Measurements from ENCODE around the gene RASD1.
"Not testable (repeated sequence)": the region's sequence is repeated elsewhere in the genome, so short reads cannot be mapped to it uniquely, and the experiment has no call there.

Gene RASD1

DNA sequence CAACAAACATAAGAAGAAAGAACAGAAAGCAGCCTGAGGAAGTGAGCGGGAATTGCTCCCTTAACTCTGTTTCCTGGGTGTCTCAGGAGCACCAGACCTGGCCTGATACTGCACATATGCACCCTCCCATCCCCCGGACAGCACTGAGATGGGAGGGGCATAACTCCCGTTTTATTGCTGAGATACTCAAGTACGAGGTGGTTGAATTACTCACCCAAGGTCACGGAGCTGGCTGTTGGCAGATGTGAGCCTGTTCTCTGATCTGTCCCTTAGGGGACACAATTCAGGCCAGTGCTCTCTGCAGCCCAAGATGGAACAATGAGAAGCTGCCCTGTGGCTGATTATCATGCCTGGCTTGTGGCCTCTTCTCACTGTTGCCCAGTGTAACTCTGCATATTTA, 28.5 kb downstream of the RASD1 start:
- WGBS, 2 donors (ENCODE audit: extremely low coverage in 2 of 2, insufficient read length in 2 of 2, insufficient replicate concordance in 1 of 2): no CpG with 5 or more reads among the region's 5 CpGs
- Histone ChIP-seq H2AFZ (ENCODE audit: low read length) (no peak overlapping the region), H2BK120ac (ENCODE audit: low read depth, low read length) (no peak overlapping the region)

GRCh38 chr17:17467016-17467415, 29.2 kb downstream of the RASD1 start:
- Histone ChIP-seq H3K4ac (ENCODE audit: low read length) (no peak overlapping the region), H2BK120ac (ENCODE audit: low read depth, low read length) (no peak overlapping the region), H2AFZ (ENCODE audit: low read length) (no peak overlapping the region), H3K23ac (ENCODE audit: low read depth, low read length, poor library complexity) (no peak overlapping the region), H2BK5ac (ENCODE audit: low read length) (no peak overlapping the region), H2BK15ac (ENCODE audit: low read length) (no peak overlapping the region), H3K4me3 (ENCODE audit: low read length in 2 of 2) (no peak overlapping the region), H3K36me3 (replicated peaks in 1 of 2; ENCODE audit: control insufficient read depth in 2 of 2, insufficient read depth in 2 of 2, low read length in 2 of 2) (no peaks in the 10 kb centered on the region), H2AK5ac (ENCODE audit: low read depth, low read length) (no peak overlapping the region), H2BK12ac (ENCODE audit: low read length) (no peak overlapping the region), H3K18ac (ENCODE audit: low read length) (no peak overlapping the region), H3K27me3 (ENCODE audit: control insufficient read depth in 3 of 3, insufficient read depth in 3 of 3, low read depth in 1 of 3, low read length in 3 of 3) (peaks cover 0 to 31% (median 0%) of the 10 kb centered on the region in 3 experiments), H4K91ac (ENCODE audit: low read depth, low read length, poor library complexity) (no peak overlapping the region), H3K14ac (ENCODE audit: low read length) (no peak overlapping the region), H3K79me1 (ENCODE audit: low read depth, low read length) (no peaks in the 10 kb centered on the region), H3K4me1 (ENCODE audit: control insufficient read depth in 2 of 2, insufficient read depth in 1 of 2, low read depth in 1 of 2, low read length in 2 of 2) (peaks cover 2 to 9% of the 10 kb centered on the region in 2 donors), H4K8ac (ENCODE audit: low read depth, low read length) (no peak overlapping the region), H3K27ac (replicated peaks; ENCODE audit: low read length) (no peak overlapping the region), H3K4me2 (ENCODE audit: insufficient read depth, low read length, poor library complexity, severe bottlenecking) (no peak overlapping the region), H3K9me3 (replicated peaks in 1 of 2; ENCODE audit: control insufficient read depth in 2 of 2, insufficient read depth in 1 of 2, low read depth in 1 of 2, low read length in 2 of 2) (no peaks in the 10 kb centered on the region), H3K9ac (ENCODE audit: low read depth, low read length, poor library complexity) (no peak overlapping the region)
- DNase-seq (ENCODE audit: low spot score): no peak
- WGBS, 2 donors (ENCODE audit: extremely low coverage in 2 of 2, insufficient read length in 2 of 2, insufficient replicate concordance in 1 of 2): no CpG with 5 or more reads among the region's 5 CpGs

More for the DNA sequence above, 28.5 kb downstream of the RASD1 start:
- Histone ChIP-seq H3K27me3 (ENCODE audit: control insufficient read depth in 3 of 3, insufficient read depth in 3 of 3, low read depth in 1 of 3, low read length in 3 of 3) (peaks cover 0 to 28% (median 0%) of the 10 kb centered on the region in 3 experiments), H3K4me1 (ENCODE audit: control insufficient read depth in 2 of 2, insufficient read depth in 1 of 2, low read depth in 1 of 2, low read length in 2 of 2) (peaks cover 9% of the 10 kb centered on the region in 2 donors), H3K36me3 (replicated peaks in 1 of 2; ENCODE audit: control insufficient read depth in 2 of 2, insufficient read depth in 2 of 2, low read length in 2 of 2) (no peaks in the 10 kb centered on the region), H2BK5ac (ENCODE audit: low read length) (no peak overlapping the region), H2AK5ac (ENCODE audit: low read depth, low read length) (no peak overlapping the region), H3K9ac (ENCODE audit: low read depth, low read length, poor library complexity) (no peak overlapping the region), H3K4ac (ENCODE audit: low read length) (no peak overlapping the region), H3K18ac (ENCODE audit: low read length) (no peak overlapping the region), H3K27ac (replicated peaks; ENCODE audit: low read length) (no peak overlapping the region), H2BK12ac (ENCODE audit: low read length) (no peak overlapping the region), H3K9me3 (replicated peaks in 1 of 2; ENCODE audit: control insufficient read depth in 2 of 2, insufficient read depth in 1 of 2, low read depth in 1 of 2, low read length in 2 of 2) (no peaks in the 10 kb centered on the region), H2BK15ac (ENCODE audit: low read length) (no peak overlapping the region), H3K14ac (ENCODE audit: low read length) (no peak overlapping the region), H3K79me1 (ENCODE audit: low read depth, low read length) (no peaks in the 10 kb centered on the region), H4K91ac (ENCODE audit: low read depth, low read length, poor library complexity) (no peak overlapping the region), H3K4me2 (ENCODE audit: insufficient read depth, low read length, poor library complexity, severe bottlenecking) (no peak overlapping the region), H4K8ac (ENCODE audit: low read depth, low read length) (no peak overlapping the region), H3K4me3 (ENCODE audit: low read length in 2 of 2) (no peak overlapping the region), H3K23ac (ENCODE audit: low read depth, low read length, poor library complexity) (no peak overlapping the region)
- no peak for DNase-seq (ENCODE audit: low spot score)

DNA sequence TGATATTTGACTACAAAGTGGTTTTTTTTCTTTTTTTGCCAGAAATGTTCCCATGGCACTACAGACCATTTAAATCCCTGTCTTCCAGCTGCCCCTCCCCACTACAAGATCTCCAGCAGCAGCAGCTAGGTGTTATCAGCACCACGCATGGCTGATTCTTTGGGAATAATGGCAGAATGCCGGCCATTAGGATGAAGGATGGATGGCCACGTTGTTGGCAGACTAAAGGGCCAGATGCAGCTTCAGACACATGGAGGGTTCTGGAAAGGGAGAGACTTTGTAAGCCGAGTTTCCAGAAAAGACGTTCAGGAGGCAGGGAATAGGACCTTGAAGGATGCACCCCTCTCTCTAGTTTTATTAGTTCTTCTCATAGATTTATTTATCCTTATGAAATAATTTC, 29.7 kb downstream of the RASD1 start:
- Histone ChIP-seq H2BK15ac (ENCODE audit: low read length) (no peak overlapping the region), H3K79me1 (ENCODE audit: low read depth, low read length) (no peaks in the 10 kb centered on the region), H3K4me1 (ENCODE audit: control insufficient read depth in 2 of 2, insufficient read depth in 1 of 2, low read depth in 1 of 2, low read length in 2 of 2) (peaks cover 0 to 9% of the 10 kb centered on the region in 2 donors), H3K27ac (replicated peaks; ENCODE audit: low read length) (no peak overlapping the region), H3K9me3 (replicated peaks in 1 of 2; ENCODE audit: control insufficient read depth in 2 of 2, insufficient read depth in 1 of 2, low read depth in 1 of 2, low read length in 2 of 2) (no peaks in the 10 kb centered on the region), H3K9ac (ENCODE audit: low read depth, low read length, poor library complexity) (no peak overlapping the region), H3K18ac (ENCODE audit: low read length) (peak overlapping the region; percentile 44), H4K8ac (ENCODE audit: low read depth, low read length) (no peak overlapping the region), H2AK5ac (ENCODE audit: low read depth, low read length) (no peak overlapping the region), H3K4ac (ENCODE audit: low read length) (no peak overlapping the region), H3K4me2 (ENCODE audit: insufficient read depth, low read length, poor library complexity, severe bottlenecking) (no peak overlapping the region), H3K36me3 (replicated peaks in 1 of 2; ENCODE audit: control insufficient read depth in 2 of 2, insufficient read depth in 2 of 2, low read length in 2 of 2) (no peaks in the 10 kb centered on the region), H3K27me3 (ENCODE audit: control insufficient read depth in 3 of 3, insufficient read depth in 3 of 3, low read depth in 1 of 3, low read length in 3 of 3) (peaks cover 0 to 31% (median 0%) of the 10 kb centered on the region in 3 experiments), H3K4me3 (ENCODE audit: low read length in 2 of 2) (peak overlapping the region in 1 of 2 donors; percentile 16), H2BK5ac (ENCODE audit: low read length) (no peak overlapping the region), H3K14ac (ENCODE audit: low read length) (no peak overlapping the region), H2BK120ac (ENCODE audit: low read depth, low read length) (no peak overlapping the region), H2AFZ (ENCODE audit: low read length) (no peak overlapping the region), H4K91ac (ENCODE audit: low read depth, low read length, poor library complexity) (no peak overlapping the region), H2BK12ac (ENCODE audit: low read length) (no peak overlapping the region), H3K23ac (ENCODE audit: low read depth, low read length, poor library complexity) (no peak overlapping the region)
- no peak for DNase-seq (ENCODE audit: low spot score)
- no CpG with 5 or more reads among the region's 5 CpGs for WGBS, 2 donors (ENCODE audit: extremely low coverage in 2 of 2, insufficient read length in 2 of 2, insufficient replicate concordance in 1 of 2)

DNA sequence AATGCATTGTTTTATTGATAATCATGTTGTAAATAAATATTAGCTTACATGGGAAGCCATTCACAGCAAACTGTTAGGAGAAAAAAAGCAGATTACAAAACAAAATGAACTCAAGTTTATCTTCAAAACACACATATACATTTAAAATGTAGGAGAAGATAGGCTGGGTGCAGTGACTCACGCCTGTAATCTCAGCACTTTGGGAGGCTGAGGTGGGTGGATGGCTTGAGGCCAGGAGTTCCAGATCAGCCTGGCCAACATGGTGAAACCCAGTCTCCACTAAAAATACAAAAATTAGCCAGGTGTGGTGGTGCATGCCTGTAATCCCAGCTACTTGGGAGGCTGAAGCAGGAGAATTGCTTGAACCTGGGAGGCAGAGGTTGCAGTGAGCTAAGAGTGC, 30.3 kb downstream of the RASD1 start:
- H2BK120ac ChIP-seq (ENCODE audit: low read depth, low read length); H3K18ac ChIP-seq (ENCODE audit: low read length); H2BK5ac ChIP-seq (ENCODE audit: low read length); H2AFZ ChIP-seq (ENCODE audit: low read length); H2BK12ac ChIP-seq (ENCODE audit: low read length); H3K4me3 ChIP-seq (ENCODE audit: low read length in 2 of 2); H2BK15ac ChIP-seq (ENCODE audit: low read length); H3K4me1 ChIP-seq (ENCODE audit: control insufficient read depth in 2 of 2, insufficient read depth in 1 of 2, low read depth in 1 of 2, low read length in 2 of 2); DNase-seq (ENCODE audit: low spot score); H3K27ac ChIP-seq (replicated peaks; ENCODE audit: low read length); H4K8ac ChIP-seq (ENCODE audit: low read depth, low read length); H3K9me3 ChIP-seq (replicated peaks in 1 of 2; ENCODE audit: control insufficient read depth in 2 of 2, insufficient read depth in 1 of 2, low read depth in 1 of 2, low read length in 2 of 2); H2AK5ac ChIP-seq (ENCODE audit: low read depth, low read length); H3K4ac ChIP-seq (ENCODE audit: low read length); H3K4me2 ChIP-seq (ENCODE audit: insufficient read depth, low read length, poor library complexity, severe bottlenecking); H4K91ac ChIP-seq (ENCODE audit: low read depth, low read length, poor library complexity); H3K14ac ChIP-seq (ENCODE audit: low read length); H3K9ac ChIP-seq (ENCODE audit: low read depth, low read length, poor library complexity); H3K23ac ChIP-seq (ENCODE audit: low read depth, low read length, poor library complexity); H3K79me1 ChIP-seq (ENCODE audit: low read depth, low read length); H3K36me3 ChIP-seq (replicated peaks in 1 of 2; ENCODE audit: control insufficient read depth in 2 of 2, insufficient read depth in 2 of 2, low read length in 2 of 2): not testable (repeated sequence)
- WGBS, 2 donors (ENCODE audit: extremely low coverage in 2 of 2, insufficient read length in 2 of 2, insufficient replicate concordance in 1 of 2): no CpG with 5 or more reads among the region's 1 CpG
- peaks cover 0 to 31% (median 0%) of the 10 kb centered on the region in 3 experiments for H3K27me3 ChIP-seq (ENCODE audit: control insufficient read depth in 3 of 3, insufficient read depth in 3 of 3, low read depth in 1 of 3, low read length in 3 of 3)
